Lower lobe of right lung (tissue), 2 donors: ENCODE results near the gene GPATCH2L. TPM values are rescaled to one million over a fixed set of nuclear protein-coding genes. Genes with fewer than 3 reads are reported as not detected.

ENCODE experiments used
- ATAC-seq, 2 donors: fragments of 200-7000 bp; cut with Tn5 transposase; one replicate each; pipeline ENCODE4 v1.9.1; 2020 to 2022; ENCODE audit warnings: mild to moderate bottlenecking in 2 of 2, moderate library complexity in 2 of 2
- DNase-seq: peaks from one replicate; pipeline ENCODE4 v3.0.0-alpha.2; 2020
- H3K27ac ChIP-seq: fragments of 200-600 bp; one replicate; pipeline ENCODE4 v1.8.0; 2022
- H3K27me3 ChIP-seq: fragments of 200-600 bp; one replicate; pipeline ENCODE4 v1.8.0; 2022; ENCODE audit warnings: low read depth
- H3K36me3 ChIP-seq: fragments of 200-600 bp; one replicate; pipeline ENCODE4 v1.8.0; 2022; ENCODE audit warnings: mild to moderate bottlenecking
- H3K4me1 ChIP-seq: fragments of 200-600 bp; one replicate; pipeline ENCODE4 v1.8.0; 2022
- H3K4me3 ChIP-seq: fragments of 200-600 bp; one replicate; pipeline ENCODE4 v1.8.0; 2022; ENCODE audit warnings: mild to moderate bottlenecking
- H3K9me3 ChIP-seq: fragments of 200-600 bp; one replicate; pipeline ENCODE4 v1.8.0; 2022
- intact Hi-C: fragments of 100-400 bp; cut with DNase I; formaldehyde crosslinking; loops from one replicate; pipeline ENCODE4 v1.11.0; 2022
- total RNA-seq: library from RNA; stranded (reverse); fragmentation: NEBNext Ultra II Directional; extraction: Animal tissue kit (Norgen Biotek cat#: 25700); gene quantifications from one replicate; pipeline ENCODE4 v1.2.1, GENCODE V29; 2021
- TF ChIP-seq, protein P1 (sequence below): fragments of 200-600 bp; IDR thresholded peaks from one replicate; pipeline ENCODE4 v1.8.0; 2022; ENCODE audit warnings: antibody characterized with exemption, mild to moderate bottlenecking
- donor health status: DM: no; HTN: yes; CAD: no; lungs with severe emphysema.

GPATCH2L gene
- total RNA-seq, 1 donor from 2014 or later = 50.5 TPM

- Histone ChIP-seq H3K27ac (no peak overlapping the region), H3K36me3 (peaks cover 65% of the 10 kb centered on the region), H3K27me3 (no peaks in the 10 kb centered on the region), H3K9me3 (no peaks in the 10 kb centered on the region), H3K4me1 (no peaks in the 10 kb centered on the region), H3K4me3 (no peak overlapping the region)
- intact Hi-C loops = no loop called here
- TF ChIP-seq, protein P1, sequence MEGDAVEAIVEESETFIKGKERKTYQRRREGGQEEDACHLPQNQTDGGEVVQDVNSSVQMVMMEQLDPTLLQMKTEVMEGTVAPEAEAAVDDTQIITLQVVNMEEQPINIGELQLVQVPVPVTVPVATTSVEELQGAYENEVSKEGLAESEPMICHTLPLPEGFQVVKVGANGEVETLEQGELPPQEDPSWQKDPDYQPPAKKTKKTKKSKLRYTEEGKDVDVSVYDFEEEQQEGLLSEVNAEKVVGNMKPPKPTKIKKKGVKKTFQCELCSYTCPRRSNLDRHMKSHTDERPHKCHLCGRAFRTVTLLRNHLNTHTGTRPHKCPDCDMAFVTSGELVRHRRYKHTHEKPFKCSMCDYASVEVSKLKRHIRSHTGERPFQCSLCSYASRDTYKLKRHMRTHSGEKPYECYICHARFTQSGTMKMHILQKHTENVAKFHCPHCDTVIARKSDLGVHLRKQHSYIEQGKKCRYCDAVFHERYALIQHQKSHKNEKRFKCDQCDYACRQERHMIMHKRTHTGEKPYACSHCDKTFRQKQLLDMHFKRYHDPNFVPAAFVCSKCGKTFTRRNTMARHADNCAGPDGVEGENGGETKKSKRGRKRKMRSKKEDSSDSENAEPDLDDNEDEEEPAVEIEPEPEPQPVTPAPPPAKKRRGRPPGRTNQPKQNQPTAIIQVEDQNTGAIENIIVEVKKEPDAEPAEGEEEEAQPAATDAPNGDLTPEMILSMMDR = no peak
- DNase-seq (no peak), ATAC-seq (peak; percentile 81 to 89)
Measured at GRCh38 chr14:76191297-76191696, 39.6 kb downstream of the GPATCH2L start.

GRCh38 chr14:76193696-76194095, 42.0 kb downstream of the GPATCH2L start:
- Histone ChIP-seq H3K4me3 (no peak overlapping the region), H3K4me1 (no peaks in the 10 kb centered on the region), H3K9me3 (no peaks in the 10 kb centered on the region), H3K27ac (no peak overlapping the region), H3K36me3 (peaks cover 74% of the 10 kb centered on the region), H3K27me3 (no peaks in the 10 kb centered on the region)
- intact Hi-C loops = no loop called here
- DNase-seq (no peak), ATAC-seq (no peak)
- TF ChIP-seq, protein P1 = no peak

GRCh38 chr14:76194327-76194726, 42.6 kb downstream of the GPATCH2L start:
- TF ChIP-seq, protein P1 = no peak
- no peak for ATAC-seq
- H3K4me3 ChIP-seq = no peak overlapping the region
- H3K9me3 ChIP-seq = no peaks in the 10 kb centered on the region
- no peaks in the 10 kb centered on the region for H3K27me3 ChIP-seq
- H3K27ac ChIP-seq = no peak overlapping the region
- no peak for DNase-seq
- peaks cover 80% of the 10 kb centered on the region for H3K36me3 ChIP-seq
- H3K4me1 ChIP-seq = no peaks in the 10 kb centered on the region
- intact Hi-C loops = no loop called here

DNA sequence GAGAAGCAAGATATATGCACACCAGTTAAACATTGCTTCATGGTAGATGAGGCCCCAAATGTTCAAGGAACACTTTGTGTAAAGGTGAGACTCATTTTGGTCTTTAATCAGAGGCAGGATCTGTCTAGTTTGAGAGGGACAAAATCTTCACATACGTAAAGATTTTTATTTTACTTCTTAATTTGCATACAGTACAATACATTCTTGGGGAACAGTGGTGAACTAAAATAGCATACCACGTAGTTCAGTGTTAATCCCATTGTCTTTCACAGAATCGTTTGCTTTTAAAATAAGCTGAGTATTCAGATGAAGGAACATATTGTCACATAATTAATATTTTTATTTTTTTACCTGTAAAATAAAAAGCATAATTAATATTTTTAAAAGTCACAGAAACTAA, 43.3 kb downstream of the GPATCH2L start:
- no peak for ATAC-seq
- H3K4me3 ChIP-seq = no peak overlapping the region
- H3K9me3 ChIP-seq = no peaks in the 10 kb centered on the region
- DNase-seq = no peak
- no peak overlapping the region for H3K27ac ChIP-seq
- no peaks in the 10 kb centered on the region for H3K4me1 ChIP-seq
- intact Hi-C loops = no loop called here
- H3K36me3 ChIP-seq = peaks cover 87% of the 10 kb centered on the region
- no peaks in the 10 kb centered on the region for H3K27me3 ChIP-seq
- TF ChIP-seq, protein P1 = no peak

DNA sequence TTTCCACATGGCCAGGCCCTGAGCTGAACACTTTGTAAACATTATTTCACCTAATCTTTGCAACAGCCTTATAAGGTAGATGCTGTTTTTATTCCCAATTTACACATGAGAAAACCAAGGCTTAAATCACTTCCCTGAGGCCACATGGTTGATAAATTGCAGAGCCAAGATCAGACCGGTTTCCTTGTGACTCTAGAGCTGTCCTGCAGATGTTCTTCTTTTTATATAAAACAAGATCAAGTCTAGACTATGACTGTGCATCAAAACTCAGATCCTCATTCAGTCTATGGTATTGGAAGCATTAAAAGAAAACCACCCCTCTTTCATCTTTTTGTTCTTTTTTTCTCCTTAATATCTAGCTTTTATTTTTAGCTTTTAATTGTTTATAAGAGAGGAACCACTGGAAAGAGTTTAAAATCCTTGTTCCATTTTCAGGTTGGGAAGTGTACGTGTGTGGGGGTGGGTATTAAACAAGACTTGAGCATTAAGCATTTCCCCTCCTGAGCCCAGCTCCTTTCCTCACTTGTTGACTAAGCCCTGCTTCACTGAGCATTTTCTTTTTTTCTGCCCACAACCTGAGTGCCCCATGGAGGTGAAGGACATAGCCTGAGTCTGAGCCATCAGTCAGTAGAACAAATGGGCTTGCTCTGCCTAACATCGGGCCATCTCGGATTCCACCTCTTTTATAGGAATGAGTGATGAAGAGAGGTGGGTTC, 45.4 kb downstream of the GPATCH2L start:
- no peaks in the 10 kb centered on the region for H3K27me3 ChIP-seq
- peaks cover 98% of the 10 kb centered on the region for H3K36me3 ChIP-seq
- TF ChIP-seq, protein P1 = no peak
- no peak for ATAC-seq
- H3K9me3 ChIP-seq = no peaks in the 10 kb centered on the region
- intact Hi-C loops = no loop called here
- H3K4me1 ChIP-seq = no peaks in the 10 kb centered on the region
- no peak overlapping the region for H3K4me3 ChIP-seq
- DNase-seq = no peak
- no peak overlapping the region for H3K27ac ChIP-seq
